GM18508 (cell line): ENCODE results near the gene PLA2G6.
"Not testable (repeated sequence)": the region's sequence is repeated elsewhere in the genome, so short reads cannot be mapped to it uniquely, and the experiment has no call there.

Source experiments
- ATAC-seq: cut with Tn5 transposase; IDR thresholded peaks from one replicate; pipeline ENCODE4 v1.9.1; 2021; ENCODE audit warnings: moderate number of reproducible peaks; ENCODE audit not compliant: insufficient read depth, unreplicated experiment

Gene PLA2G6

DNA sequence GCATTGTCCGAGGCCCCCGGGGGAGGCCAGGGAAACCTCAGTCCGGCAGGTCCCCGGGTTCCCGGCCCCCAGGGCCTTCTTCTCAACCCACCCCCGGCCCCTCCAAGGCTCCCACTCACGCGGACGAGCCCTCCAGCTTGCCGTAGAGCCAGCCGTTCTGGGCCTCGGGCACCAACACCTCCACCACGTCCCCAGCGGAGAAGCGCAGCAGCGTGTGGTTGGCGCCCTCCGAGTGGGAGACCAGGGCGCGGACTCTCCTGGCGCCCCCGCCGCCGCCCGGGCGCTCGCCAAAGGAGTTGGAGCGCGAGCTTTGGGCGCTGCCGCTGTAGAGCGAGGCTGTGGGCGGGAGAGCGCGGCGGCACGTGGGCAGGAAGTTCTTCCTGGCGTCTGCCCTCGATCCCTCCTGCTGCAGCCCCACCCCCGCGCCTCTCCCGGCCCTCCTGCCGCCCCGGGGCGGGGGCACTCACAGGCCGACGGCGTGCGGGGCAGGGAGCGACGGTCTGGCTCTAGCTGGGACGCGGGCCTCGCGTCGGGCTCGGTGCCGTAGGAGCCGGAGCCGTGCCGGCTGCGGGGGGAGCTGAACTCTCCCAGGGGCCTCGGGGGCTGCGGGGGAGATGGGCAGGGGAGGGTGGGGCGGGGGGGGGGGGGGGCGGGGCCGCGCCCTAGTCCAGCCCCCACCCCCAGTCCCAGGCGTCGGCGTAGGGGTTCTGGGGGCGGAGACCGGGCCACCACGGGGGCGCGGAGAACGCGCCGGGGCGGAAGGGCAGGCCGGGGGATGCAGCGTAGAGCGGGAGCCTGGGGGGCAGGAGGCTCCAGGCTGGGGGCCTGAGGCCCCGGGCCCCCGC, 92.8 kb downstream of the PLA2G6 start:
- ATAC-seq: no peak

DNA sequence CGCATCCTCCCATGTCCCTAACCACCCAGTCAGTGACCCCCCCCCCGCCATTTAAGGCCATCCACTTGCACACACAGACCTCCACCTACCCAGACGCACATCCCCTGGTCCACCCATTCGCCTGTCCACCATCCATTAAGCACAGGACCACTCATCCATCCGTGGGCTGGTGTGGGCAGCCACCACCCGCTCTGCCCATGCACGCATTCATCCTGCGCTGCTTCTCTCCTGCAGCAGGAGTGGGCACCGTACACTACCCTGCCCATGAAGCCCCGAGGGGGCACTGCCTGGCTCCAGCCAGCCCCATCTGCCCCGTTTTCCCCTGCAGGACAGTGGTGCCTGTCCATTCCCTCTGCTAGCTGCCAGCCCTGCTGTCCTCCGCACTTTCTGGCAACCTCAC, 93.8 kb downstream of the PLA2G6 start:
- no peak for ATAC-seq

DNA sequence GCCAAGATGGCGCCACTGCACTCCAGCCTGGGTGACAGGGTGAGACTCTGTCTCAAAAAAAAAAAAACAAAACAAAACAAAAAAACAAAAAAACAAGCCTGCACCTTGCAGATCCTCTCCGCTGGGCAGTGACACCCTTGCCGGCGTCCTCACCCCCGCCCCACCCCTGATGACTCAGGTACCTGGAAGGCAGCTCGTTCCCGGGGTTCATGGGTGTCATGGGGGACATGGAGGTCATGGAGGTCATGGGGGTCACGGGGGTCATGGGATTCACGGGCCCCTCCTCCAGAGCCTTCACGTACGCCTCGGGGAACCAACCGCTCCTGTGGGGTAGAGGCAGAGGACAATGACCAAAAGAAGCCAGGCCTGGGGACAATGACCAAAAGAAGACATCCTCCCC, 94.7 kb downstream of the PLA2G6 start:
- no peak for ATAC-seq

DNA sequence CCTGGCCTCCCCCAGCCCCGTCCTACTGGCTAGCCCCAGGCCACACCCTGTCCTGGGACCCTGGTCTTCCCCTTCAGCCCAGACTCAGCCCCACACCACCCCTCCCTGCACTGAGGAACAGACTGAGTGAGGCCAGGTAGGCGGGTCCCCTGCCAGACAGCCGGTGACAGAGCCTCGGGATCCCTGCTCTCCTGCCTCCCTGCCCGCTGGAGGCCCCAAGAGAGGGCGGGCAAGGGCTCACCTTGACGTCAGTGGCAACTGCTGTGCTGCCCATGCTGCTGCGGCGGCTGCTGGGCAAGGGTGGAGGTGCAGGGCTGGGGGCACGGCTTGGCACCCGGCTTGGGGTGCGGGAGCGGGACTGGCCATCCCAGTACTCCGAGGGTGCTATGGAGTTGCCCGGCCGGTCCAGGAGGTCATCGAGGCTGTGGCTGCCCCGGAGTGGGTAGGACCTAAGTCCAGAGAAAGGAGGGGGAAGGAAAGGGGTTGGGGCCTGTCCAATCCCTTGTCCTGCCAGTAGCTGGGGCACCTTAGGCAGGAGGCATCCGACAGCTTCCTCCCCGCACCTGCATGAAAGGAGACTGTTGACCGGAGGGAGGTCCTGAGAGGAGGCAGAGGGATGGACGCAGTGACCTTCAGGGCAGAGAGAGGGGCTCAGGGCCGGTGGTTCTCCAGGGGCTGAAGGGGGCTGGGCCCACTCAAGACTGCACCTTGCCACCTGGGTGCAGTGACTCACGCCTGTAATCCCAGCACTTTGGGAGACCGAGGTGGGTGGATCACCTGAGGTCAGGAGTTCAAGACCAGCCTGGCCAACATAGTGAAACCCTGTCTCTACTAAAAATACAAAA, 95.4 kb downstream of the PLA2G6 start:
- ATAC-seq: no peak

DNA sequence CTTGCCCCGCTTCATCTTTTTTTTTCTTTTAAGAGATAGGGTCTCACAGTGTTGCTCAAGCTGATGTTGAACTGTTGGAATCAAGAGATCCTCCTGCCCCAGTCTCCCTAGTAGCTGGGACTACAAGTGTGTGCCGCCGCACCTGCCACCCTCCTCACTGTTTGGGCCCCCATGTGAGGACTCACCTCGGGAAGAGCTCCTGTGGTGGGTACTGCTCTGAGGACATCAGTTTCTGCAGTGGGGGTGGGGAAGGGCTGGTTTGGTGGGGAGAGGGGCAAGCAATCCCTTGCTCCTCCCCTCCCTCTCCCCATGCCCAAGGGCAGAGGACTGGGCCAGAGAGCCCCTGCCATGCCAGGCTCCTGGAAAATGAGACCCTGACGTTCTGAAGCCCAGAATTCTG, 96.1 kb downstream of the PLA2G6 start:
- no peak for ATAC-seq

DNA sequence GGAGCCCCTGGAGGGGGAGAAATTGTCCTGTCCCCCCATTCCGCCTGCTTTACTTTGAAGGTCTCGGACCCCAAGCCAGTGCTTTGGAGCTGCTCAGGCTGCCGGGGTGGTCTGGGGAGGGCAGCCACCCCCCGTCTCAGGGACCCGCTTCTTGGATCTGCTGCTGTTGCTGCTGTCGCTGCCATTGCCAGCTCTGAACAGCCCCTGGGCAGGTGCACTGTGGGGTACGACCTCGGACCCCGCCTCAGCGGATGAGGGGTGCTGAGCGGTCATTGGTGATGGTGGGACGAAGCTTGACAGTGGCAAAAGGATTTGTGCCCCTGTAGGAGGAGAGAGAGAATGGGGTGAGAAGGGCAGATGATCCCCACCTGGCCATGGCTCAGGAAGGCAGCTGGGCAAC, 96.6 kb downstream of the PLA2G6 start:
- ATAC-seq: no peak

DNA sequence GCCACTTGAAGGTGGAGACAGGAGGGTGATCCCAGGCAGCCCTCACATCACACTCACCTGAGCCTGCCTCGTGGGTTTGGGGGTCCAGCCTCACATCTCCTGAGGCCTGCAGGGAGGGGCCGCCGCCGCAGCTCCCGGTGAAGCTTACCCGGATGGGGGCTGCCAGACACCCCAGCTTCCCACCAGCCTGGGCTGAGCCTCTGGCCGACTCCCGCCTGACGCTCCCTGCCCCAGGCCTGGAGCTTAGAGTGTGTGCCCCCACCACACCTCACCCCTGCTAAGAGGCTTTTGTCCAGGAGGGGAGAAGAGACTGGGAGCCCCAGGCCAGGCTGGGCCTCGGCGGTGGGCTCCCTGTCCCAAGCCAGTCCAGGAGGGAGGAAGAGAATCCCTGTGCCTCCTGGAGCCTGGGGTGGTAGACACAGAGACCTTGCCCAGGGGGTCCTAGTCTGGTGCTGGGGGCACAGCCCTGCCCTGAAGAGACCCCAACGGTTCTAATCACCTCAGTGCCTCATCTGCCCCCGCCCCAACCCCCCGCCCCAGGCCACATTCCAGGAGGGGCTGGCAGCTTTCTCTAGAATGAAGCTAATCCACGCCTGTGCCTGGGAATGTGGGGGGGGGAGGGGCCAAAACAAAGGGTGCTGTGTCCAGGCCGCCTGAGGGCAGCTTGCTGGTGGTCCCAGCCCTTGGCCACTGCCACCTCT, 97.5 kb downstream of the PLA2G6 start, which contains the start of gene SLC16A8:
TSS of gene SLC16A8 (minus strand) at position 254 of the 701 bp plus-strand sequence. CDS start 1,311 bp downstream, outside the sequence.
- no peak for ATAC-seq

DNA sequence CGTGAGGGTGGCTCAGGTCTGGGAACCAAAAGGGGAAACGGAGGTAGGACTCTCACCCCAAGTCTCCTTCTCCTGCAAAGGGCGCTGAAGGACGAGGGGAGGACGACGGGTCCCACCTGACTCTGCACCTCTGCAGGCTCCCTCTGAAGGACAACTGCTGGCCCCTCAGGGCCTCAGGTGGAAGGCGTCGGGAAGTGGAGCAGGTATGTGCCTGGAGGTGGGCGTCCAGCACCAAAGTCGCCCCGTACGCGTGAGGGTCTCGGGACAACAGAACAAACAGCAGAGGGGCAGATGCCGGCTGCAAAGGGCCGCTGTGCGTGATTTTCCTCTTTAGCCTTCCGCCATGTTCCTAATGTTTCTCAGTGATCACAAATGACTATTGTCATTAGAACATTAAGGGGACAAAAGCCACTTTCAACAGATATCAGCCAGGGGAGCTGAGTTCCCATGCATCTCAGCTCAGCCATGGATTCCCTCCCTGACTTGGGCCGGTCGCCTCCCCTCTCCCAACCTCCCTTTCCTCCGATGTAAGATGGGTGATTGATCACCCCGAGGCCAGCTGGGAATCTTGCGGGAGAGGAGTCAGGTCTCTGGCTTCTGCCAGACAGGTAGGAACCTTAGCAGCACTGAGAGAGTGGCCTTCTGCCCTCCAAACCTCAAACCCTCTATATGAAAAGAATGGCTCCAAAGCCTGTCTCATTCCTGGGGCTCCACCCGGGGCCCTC, 98.5 kb downstream of the PLA2G6 start:
- no peak for ATAC-seq

DNA sequence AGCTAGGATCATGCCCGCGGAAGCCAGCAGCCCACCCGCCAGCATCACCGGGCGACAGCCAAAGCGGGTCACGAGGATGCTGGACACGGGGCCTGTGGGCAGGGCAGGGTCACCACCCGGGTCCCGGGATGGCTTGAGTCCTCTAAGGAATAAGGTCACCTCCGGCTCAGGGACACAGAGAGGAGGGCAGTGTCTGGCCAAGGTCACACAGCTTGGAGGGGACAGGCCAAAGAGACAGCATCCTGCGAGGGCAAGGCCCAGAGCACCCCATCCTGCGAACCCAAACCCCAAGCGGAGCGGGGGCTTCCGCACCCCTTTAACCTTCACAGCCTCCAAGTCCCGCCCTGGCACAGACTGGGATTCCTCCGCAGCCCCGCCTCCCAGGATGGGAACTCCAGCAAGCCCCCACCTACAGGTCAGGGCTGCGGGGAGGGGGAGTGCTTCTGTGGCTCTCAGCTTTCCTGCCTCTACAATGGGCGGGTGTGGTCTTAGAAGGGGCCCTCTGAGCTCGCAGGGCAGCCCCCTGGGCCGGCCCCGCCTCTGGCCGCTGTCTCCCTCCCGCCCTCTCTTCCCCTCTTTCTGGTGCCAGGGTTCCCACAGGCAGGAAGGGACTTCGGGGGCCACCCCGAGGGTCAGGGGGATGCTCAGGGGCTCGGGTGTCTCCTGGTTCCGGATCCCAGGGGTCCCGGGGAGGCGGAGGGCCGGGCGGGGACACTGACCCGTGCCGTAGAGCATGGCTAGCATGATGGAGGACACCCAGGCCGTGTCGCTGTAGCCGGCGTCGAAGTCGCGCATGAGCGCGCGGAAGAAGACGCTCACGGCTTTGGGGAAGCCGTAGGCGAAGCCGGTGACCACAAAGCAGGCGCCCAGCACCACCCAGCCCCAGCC, 99.4 kb downstream of the PLA2G6 start:
- ATAC-seq: no peak

DNA sequence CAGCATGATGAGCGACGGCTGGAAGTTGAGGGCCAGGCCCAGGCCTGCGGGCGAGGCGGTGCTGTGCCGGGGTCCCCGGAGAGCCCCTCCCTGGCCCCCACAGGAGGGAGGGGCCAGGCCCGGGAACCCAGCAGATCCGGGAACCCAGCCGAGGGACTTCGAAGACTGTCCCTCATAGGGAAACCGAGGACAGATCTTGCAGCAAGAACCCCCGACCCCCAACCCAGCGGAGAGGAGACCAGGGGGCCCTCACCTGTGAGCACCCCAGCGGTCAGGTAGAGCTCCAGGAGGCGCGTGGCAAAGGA, 100.0 kb downstream of the PLA2G6 start:
- no peak for ATAC-seq

DNA sequence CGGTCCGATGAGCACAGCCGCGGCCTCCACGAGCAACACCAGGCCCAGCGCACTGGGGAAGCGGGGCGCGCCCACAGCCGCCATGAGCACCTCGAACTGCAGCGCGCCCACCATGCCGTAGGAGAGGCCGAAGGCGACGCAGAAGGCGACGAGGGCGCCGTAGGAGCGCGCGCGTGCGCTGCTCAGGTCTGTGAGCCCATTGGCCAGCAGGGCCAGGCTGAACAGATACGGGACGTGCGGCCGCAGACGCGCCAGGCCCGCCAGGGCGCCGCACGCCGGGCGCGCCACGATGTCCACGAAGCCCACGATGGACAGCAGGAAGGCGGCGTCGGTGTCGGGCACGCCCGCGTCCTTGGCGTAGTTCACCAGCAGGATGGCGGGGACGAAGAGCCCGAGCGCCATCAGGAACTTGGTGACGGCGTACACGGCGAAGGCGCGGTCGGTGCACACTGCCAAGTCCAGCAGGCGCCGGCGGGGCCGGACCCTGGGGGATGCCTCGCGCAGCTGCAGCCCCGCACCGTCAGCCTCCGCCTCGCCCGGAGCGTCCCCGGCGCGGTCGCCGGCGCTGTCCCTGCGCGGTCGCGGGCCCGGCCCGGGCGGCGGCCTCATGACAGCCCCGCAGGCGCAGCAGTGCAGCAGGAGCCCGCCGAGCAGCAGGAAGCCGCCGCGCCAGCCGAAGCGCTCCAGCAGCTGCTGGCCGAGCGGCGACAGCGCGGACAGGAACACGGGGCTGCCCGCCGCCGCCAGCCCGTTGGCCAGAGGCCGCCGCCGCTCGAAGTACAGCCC, 100.6 kb downstream of the PLA2G6 start:
- no peak for ATAC-seq

DNA sequence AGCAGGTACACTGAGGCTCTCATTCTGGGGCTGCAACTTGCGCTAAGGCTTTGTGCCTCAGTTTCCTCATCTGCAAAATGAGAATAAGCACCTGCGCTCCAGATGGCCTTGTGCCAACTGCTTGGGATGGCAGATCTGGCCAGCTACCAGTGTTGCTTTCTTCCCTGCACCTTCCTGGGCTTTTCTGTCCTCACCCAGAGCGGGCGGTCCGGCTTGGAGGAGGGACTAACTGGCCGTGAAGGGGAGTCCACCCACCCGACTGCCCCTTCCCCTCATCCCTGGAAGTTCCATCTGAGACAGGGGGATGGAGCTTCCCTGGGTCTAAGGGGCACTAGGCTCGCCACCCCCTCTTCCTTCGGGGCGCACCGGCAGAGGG, 101.2 kb downstream of the PLA2G6 start:
- no peak for ATAC-seq

DNA sequence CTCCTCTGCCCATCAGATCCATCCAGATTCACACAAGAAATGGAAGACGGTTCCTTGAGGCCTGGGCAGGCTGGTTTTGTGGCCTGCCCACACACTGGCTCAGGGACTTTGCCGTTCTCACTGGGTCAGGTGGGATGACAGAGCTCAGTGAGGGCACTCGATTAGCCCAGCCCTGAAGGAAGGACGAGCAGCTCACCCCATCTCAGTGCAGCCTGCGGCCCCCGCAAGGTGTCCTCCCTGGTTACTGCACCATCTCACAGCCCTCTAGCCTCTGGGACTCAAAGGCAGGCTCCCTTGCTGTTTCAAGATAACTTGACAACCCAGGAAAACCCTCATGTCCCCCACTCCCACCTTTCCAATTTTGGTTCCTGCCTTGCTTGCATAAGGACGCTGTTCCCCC, 101.8 kb downstream of the PLA2G6 start:
- ATAC-seq: no peak

DNA sequence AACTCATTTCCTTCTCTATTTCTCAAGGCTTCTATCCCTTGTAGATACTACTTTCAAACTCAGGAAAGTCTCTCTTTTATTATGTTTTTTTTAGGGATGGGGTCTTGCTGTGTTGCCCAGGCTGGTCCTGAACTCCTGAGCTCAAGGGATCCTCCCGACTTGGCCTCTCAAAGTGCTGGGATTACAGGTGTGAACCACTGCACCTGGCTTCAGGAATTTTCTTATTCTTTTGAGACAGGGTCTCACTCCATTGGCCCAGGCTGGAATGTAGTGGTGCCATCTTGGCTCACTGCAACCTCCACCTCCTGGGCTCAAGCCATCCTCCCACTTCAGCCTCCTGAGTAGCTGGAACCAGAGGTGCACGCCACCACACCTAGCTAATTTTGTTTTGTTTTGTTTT, 102.4 kb downstream of the PLA2G6 start:
- ATAC-seq: not testable (repeated sequence)

DNA sequence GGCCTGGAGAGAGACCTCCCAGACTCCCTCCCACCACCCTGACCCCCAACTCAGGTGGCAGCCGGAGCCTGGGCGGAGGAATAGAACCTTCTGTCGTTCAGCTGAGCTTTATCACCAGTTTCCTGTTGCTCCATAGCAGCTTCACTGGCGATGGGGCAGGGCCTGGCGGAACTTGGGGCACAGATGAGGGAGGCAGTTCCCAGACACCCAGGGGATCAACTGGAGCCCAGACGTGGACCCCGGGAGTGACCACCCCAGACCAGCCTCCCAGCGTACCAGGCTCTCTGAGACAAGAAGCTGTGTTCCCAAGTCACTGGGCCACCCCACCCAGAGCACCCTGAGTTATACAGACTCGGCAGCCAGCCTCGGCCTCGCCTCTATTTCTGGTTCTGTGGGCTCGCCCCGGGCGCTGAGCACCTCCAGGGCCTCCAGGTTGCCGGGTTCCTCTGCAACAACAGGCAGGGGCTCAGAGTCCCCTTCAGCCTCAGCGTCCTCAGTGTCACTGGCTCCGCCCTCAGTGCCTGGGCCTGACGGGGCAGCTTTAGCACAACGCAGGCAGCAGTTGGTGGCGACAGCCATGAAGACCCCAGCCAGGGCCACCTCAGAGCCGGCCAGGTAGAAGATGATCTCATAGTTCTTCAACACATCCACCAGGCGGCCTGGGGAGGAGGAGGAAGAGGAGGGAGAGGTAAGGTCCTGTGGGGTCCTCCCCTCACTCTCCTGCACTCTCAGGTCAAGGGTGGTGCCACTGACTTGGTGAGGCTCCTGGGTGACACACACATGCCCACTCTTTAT, 103.4 kb downstream of the PLA2G6 start:
- no peak for ATAC-seq

DNA sequence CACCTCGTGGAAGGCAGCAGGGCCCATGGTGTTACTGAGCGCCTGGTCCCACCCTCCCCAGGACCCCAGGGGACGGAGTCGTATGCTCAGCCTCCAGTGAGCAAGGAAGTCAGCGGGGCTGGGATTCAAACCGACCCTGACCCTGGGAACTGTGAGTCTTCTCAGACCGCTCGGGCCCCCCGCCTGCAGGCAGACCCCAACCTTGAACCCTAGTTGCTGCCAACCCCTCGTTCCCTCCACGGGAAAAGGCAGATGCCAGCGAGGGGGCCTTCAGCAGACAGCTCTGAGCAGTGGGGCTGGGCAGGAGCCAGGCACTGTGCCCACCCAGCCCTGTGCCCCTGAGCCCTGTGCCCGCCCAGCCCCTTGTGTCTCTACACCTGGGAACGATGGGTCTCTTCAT, 104.0 kb downstream of the PLA2G6 start:
- ATAC-seq: no peak

DNA sequence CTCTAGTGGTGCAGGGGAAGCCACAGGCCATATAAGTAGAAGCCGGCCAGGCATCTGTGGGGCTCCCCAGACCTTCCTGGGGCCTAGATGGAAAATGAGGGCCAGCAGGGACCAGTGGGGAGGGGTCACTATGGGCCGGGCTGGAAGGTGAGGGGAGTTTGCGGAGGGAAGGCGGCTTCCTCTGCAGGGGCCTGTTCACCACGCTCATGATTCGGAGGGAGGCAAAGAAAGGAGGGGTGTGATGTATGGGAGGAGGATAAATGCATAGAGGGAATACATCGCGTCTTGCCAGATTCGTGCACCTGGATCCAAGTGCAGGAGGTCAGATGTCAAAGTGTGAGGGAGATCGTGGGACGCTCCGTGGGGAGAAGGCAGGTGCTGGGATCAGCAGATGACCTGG, 104.5 kb downstream of the PLA2G6 start:
- ATAC-seq: no peak

DNA sequence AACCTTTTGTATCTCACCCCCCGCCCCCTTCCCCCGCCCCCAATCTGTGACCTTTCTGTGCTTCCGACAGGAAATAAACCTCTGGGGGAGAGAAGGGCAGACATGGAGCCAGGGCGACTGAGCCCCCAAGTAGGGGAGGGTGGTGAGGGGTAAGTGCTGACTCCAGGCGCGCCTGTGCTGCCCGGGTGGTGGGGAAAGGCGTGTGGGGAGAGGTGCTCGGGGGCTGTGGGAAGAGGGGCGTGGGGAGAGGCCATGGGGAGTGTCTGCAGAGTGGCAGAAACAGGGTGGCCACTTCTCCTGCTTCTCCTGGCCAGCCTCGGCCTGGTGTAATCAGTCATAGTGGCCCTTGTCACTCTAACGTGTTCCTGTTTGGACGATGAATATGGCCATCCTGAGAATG, 105.7 kb downstream of the PLA2G6 start:
- ATAC-seq: no peak
